GM23338 (cell line): ENCODE data around the gene OSER1. TPM values are rescaled to one million over a fixed set of nuclear protein-coding genes. Genes with fewer than 3 reads are reported as not detected.

Experiments used
- ATAC-seq: fragments of 200-7000 bp; cut with Tn5 transposase; 3 replicates; pipeline ENCODE4 v1.9.1; 2020
- DNase-seq: peaks from one replicate; pipeline ENCODE4 v3.0.0-alpha.2; 2015; ENCODE audit warnings: low spot score
- H2AFZ ChIP-seq: fragments of 200-600 bp; sonication (generic); 2 replicates; pipeline ENCODE4 v1.8.0; 2016; ENCODE audit warnings: antibody characterized with exemption, mild to moderate bottlenecking, moderate library complexity
- H3F3A ChIP-seq: fragments of 200-600 bp; sonication (generic); replicated peaks from 2 replicates; pipeline ENCODE4 v1.8.0; 2017; ENCODE audit warnings: antibody characterized with exemption, mixed run types, low read depth
- H3K27ac ChIP-seq: fragments of 200-600 bp; sonication (generic); 2 replicates; pipeline ENCODE4 v1.6.1; 2016; ENCODE audit warnings: low read depth
- H3K27me3 ChIP-seq: fragments of 200-600 bp; sonication (generic); 2 replicates; pipeline ENCODE4 v1.8.0; 2016; ENCODE audit warnings: mild to moderate bottlenecking, mixed run types, moderate library complexity; ENCODE audit not compliant: insufficient read depth
- H3K36me3 ChIP-seq: fragments of 200-600 bp; sonication (generic); 2 replicates; pipeline ENCODE4 v1.8.0; 2016; ENCODE audit warnings: mild to moderate bottlenecking; ENCODE audit not compliant: insufficient read depth
- H3K4me1 ChIP-seq: fragments of 200-600 bp; sonication (generic); 2 replicates; pipeline ENCODE4 v1.8.0; 2016; ENCODE audit warnings: mild to moderate bottlenecking, moderate library complexity; ENCODE audit not compliant: insufficient read depth
- H3K4me2 ChIP-seq: fragments of 200-600 bp; sonication (generic); 2 replicates; pipeline ENCODE4 v1.7.1; 2017; ENCODE audit warnings: mixed run types
- H3K4me3 ChIP-seq: fragments of 200-600 bp; sonication (generic); 2 replicates; pipeline ENCODE4 v1.6.1; 2016; ENCODE audit warnings: mixed run types
- H3K79me2 ChIP-seq: fragments of 200-600 bp; sonication (generic); replicated peaks from 2 replicates; pipeline ENCODE4 v1.8.0; 2017; ENCODE audit warnings: mild to moderate bottlenecking; ENCODE audit not compliant: insufficient read depth
- H3K9me2 ChIP-seq: fragments of 200-600 bp; sonication (generic); 2 replicates; pipeline ENCODE4 v1.8.0; 2017; ENCODE audit not compliant: insufficient read depth
- H4K20me1 ChIP-seq: fragments of 200-600 bp; sonication (generic); replicated peaks from 2 replicates; pipeline ENCODE4 v1.8.0; 2017; ENCODE audit warnings: mild to moderate bottlenecking; ENCODE audit not compliant: insufficient read depth
- H3K27ac Mint-ChIP-seq: 2 replicates; pipeline ENCODE4 v1.8.0; 2020; ENCODE audit warnings: inconsistent platforms, mild to moderate bottlenecking, moderate library complexity, mixed read lengths
- H3K27me3 Mint-ChIP-seq: 3 replicates; pipeline ENCODE4 v1.8.0; 2022; ENCODE audit warnings: low read depth, mild to moderate bottlenecking, moderate library complexity, mixed read lengths, inconsistent platforms; ENCODE audit not compliant: insufficient read depth, poor library complexity
- H3K36me3 Mint-ChIP-seq: 3 replicates; pipeline ENCODE4 v1.8.0; 2021; ENCODE audit warnings: low read depth, mild to moderate bottlenecking, inconsistent platforms, moderate library complexity, mixed read lengths
- H3K4me1 Mint-ChIP-seq: 3 replicates; pipeline ENCODE4 v1.8.0; 2020; ENCODE audit warnings: mild to moderate bottlenecking, inconsistent platforms, mixed read lengths
- H3K4me3 Mint-ChIP-seq: 3 replicates; pipeline ENCODE4 v1.8.0; 2021; ENCODE audit warnings: moderate library complexity, mild to moderate bottlenecking, inconsistent platforms, mixed read lengths
- H3K9me3 Mint-ChIP-seq: 3 replicates; pipeline ENCODE4 v1.8.0; 2020; ENCODE audit warnings: moderate library complexity, mild to moderate bottlenecking, inconsistent platforms, mixed read lengths
- EZH2 ChIP-seq: fragments of 200-600 bp; sonication (generic); IDR thresholded peaks from one replicate; pipeline ENCODE4 v1.8.0; 2017; ENCODE audit warnings: antibody characterized with exemption, mild to moderate bottlenecking, low read depth; ENCODE audit not compliant: unreplicated experiment
- EZH2phosphoT487 ChIP-seq: fragments of 200-600 bp; sonication (generic); IDR thresholded peaks from one replicate; pipeline ENCODE4 v1.8.1; 2018; ENCODE audit warnings: antibody characterized with exemption; ENCODE audit not compliant: unreplicated experiment
- POLR2AphosphoS5 ChIP-seq: IDR thresholded peaks from 2 replicates; pipeline ENCODE4 v1.6.1; 2016; ENCODE audit warnings: antibody characterized with exemption, low read depth
- STAT1 ChIP-seq: IDR thresholded peaks from one replicate; pipeline ENCODE4 v1.6.1; 2016; ENCODE audit warnings: antibody characterized with exemption; ENCODE audit not compliant: unreplicated experiment
- ZNF114 ChIP-seq: fragments of 250-450 bp; sonication (Bioruptor Pico); IDR thresholded peaks from 2 replicates; pipeline ENCODE4 v1.5.0; 2020; ENCODE audit warnings: mild to moderate bottlenecking, moderate library complexity
- ZNF331 ChIP-seq: fragments of 250-450 bp; sonication (Bioruptor Pico); IDR thresholded peaks from 2 replicates; pipeline ENCODE4 v1.5.0; 2020; ENCODE audit warnings: low read depth, mild to moderate bottlenecking, moderate library complexity
- polyA plus RNA-seq: library from polyadenylated mRNA; unstranded; fragments of >200 nt; fragmentation: Nextera tagmentation; extraction: Ambion mirVana; gene quantifications from 2 replicates; pipeline ENCODE4 v1.2.1, GENCODE V29; 2016
- total RNA-seq: library from RNA; depleted of rRNA; stranded (reverse); fragments of >200 nt; shearing (Covaris generic); gene quantifications from 2 replicates; pipeline ENCODE4 v1.2.3, GENCODE V29; 2014
- TF ChIP-seq, protein P1 (sequence below): IDR thresholded peaks from one replicate; pipeline ENCODE4 v1.6.1; 2018; ENCODE audit warnings: antibody characterized with exemption; ENCODE audit not compliant: unreplicated experiment
- TF ChIP-seq, protein P2 (sequence below): fragments of 250-450 bp; sonication (Bioruptor Pico); IDR thresholded peaks from 2 replicates; pipeline ENCODE4 v1.5.0; 2020; ENCODE audit warnings: mild to moderate bottlenecking, moderate library complexity
- TF ChIP-seq, protein P3 (sequence below), 2 experiments: fragments of 200-600 bp in 1 of 2; sonication (generic) in 1 of 2; conservative IDR thresholded peaks; 2 replicates each; pipeline versions ENCODE4 v1.5.1 to v1.6.1; 2016 to 2017; ENCODE audit warnings: antibody characterized with exemption in 2 of 2, low read depth in 2 of 2, mild to moderate bottlenecking in 2 of 2, moderate library complexity in 1 of 2

The OSER1 gene
- total and polyA plus RNA-seq, 2 experiments from 2014 or later = 25.2 to 31.1 TPM

DNA sequence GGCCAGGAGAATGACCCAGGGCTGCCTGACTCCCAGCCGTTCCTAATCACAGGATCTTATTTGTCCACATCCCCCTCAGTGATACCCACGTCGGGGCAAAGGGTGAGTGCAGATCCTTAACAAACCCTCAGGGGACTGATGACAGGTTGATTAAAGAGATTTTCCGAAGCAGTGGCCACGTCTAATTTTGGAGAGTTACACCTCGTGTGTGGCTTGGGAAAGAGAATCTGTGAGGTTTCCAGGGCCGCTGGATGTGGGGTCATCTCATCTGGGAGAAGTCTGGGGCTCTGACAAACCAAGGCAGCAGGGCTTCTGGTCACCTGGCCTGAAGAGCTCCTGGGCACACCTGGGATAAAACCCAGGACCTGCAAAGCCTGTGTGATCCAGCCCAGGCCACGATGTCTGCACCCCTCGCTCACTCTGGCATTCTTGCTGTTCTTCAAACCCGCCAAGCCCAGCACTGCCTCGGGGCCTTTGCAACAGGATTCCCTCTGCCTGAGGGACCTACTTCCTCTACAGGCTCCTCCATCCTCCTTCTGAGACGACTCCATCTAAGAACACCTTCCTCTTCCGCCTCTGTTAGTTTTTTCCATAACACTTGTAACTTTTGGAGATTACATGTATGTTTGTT is 28.3 kb downstream of the OSER1 start (continued):
- TF ChIP-seq, protein P1, sequence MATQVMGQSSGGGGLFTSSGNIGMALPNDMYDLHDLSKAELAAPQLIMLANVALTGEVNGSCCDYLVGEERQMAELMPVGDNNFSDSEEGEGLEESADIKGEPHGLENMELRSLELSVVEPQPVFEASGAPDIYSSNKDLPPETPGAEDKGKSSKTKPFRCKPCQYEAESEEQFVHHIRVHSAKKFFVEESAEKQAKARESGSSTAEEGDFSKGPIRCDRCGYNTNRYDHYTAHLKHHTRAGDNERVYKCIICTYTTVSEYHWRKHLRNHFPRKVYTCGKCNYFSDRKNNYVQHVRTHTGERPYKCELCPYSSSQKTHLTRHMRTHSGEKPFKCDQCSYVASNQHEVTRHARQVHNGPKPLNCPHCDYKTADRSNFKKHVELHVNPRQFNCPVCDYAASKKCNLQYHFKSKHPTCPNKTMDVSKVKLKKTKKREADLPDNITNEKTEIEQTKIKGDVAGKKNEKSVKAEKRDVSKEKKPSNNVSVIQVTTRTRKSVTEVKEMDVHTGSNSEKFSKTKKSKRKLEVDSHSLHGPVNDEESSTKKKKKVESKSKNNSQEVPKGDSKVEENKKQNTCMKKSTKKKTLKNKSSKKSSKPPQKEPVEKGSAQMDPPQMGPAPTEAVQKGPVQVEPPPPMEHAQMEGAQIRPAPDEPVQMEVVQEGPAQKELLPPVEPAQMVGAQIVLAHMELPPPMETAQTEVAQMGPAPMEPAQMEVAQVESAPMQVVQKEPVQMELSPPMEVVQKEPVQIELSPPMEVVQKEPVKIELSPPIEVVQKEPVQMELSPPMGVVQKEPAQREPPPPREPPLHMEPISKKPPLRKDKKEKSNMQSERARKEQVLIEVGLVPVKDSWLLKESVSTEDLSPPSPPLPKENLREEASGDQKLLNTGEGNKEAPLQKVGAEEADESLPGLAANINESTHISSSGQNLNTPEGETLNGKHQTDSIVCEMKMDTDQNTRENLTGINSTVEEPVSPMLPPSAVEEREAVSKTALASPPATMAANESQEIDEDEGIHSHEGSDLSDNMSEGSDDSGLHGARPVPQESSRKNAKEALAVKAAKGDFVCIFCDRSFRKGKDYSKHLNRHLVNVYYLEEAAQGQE = no peak

- no peaks in the 10 kb centered on the region for H3K9me2 ChIP-seq
- no peak overlapping the region for H3K4me2 ChIP-seq
- peaks cover 1% of the 10 kb centered on the region; the same call in 1 of the 2 replicates for H3K27me3 ChIP-seq
- no peak overlapping the region for H3K4me3 ChIP-seq
- ATAC-seq (no peak), DNase-seq (no peak)
- H4K20me1 ChIP-seq = no peaks in the 10 kb centered on the region
- no peak overlapping the region for H3K27ac Mint-ChIP-seq
- H3K4me1 ChIP-seq = peaks cover 13% of the 10 kb centered on the region; the same call in 1 of the 2 replicates
- no peak overlapping the region for H3K4me3 Mint-ChIP-seq
- no peaks in the 10 kb centered on the region for H3K36me3 Mint-ChIP-seq
- peaks cover 18% of the 10 kb centered on the region for H3K4me1 Mint-ChIP-seq
- H3K36me3 ChIP-seq = no peaks in the 10 kb centered on the region
- no peaks in the 10 kb centered on the region for H3K9me3 Mint-ChIP-seq
- peaks cover 5% of the 10 kb centered on the region for H3K27me3 Mint-ChIP-seq
- H2AFZ ChIP-seq = no peak overlapping the region
- H3K27ac ChIP-seq = no peak overlapping the region
- no peaks in the 10 kb centered on the region for H3K79me2 ChIP-seq
- H3F3A ChIP-seq = no peaks in the 10 kb centered on the region
- TF ChIP-seq EZH2phosphoT487 (no peak), EZH2 (no peak), STAT1 (no peak), ZNF331 (CRISPR knock-in tag) (no peak), POLR2AphosphoS5 (no peak), ZNF114 (CRISPR knock-in tag) (no peak)
- TF ChIP-seq, protein P1 = no peak
- TF ChIP-seq, protein P2, sequence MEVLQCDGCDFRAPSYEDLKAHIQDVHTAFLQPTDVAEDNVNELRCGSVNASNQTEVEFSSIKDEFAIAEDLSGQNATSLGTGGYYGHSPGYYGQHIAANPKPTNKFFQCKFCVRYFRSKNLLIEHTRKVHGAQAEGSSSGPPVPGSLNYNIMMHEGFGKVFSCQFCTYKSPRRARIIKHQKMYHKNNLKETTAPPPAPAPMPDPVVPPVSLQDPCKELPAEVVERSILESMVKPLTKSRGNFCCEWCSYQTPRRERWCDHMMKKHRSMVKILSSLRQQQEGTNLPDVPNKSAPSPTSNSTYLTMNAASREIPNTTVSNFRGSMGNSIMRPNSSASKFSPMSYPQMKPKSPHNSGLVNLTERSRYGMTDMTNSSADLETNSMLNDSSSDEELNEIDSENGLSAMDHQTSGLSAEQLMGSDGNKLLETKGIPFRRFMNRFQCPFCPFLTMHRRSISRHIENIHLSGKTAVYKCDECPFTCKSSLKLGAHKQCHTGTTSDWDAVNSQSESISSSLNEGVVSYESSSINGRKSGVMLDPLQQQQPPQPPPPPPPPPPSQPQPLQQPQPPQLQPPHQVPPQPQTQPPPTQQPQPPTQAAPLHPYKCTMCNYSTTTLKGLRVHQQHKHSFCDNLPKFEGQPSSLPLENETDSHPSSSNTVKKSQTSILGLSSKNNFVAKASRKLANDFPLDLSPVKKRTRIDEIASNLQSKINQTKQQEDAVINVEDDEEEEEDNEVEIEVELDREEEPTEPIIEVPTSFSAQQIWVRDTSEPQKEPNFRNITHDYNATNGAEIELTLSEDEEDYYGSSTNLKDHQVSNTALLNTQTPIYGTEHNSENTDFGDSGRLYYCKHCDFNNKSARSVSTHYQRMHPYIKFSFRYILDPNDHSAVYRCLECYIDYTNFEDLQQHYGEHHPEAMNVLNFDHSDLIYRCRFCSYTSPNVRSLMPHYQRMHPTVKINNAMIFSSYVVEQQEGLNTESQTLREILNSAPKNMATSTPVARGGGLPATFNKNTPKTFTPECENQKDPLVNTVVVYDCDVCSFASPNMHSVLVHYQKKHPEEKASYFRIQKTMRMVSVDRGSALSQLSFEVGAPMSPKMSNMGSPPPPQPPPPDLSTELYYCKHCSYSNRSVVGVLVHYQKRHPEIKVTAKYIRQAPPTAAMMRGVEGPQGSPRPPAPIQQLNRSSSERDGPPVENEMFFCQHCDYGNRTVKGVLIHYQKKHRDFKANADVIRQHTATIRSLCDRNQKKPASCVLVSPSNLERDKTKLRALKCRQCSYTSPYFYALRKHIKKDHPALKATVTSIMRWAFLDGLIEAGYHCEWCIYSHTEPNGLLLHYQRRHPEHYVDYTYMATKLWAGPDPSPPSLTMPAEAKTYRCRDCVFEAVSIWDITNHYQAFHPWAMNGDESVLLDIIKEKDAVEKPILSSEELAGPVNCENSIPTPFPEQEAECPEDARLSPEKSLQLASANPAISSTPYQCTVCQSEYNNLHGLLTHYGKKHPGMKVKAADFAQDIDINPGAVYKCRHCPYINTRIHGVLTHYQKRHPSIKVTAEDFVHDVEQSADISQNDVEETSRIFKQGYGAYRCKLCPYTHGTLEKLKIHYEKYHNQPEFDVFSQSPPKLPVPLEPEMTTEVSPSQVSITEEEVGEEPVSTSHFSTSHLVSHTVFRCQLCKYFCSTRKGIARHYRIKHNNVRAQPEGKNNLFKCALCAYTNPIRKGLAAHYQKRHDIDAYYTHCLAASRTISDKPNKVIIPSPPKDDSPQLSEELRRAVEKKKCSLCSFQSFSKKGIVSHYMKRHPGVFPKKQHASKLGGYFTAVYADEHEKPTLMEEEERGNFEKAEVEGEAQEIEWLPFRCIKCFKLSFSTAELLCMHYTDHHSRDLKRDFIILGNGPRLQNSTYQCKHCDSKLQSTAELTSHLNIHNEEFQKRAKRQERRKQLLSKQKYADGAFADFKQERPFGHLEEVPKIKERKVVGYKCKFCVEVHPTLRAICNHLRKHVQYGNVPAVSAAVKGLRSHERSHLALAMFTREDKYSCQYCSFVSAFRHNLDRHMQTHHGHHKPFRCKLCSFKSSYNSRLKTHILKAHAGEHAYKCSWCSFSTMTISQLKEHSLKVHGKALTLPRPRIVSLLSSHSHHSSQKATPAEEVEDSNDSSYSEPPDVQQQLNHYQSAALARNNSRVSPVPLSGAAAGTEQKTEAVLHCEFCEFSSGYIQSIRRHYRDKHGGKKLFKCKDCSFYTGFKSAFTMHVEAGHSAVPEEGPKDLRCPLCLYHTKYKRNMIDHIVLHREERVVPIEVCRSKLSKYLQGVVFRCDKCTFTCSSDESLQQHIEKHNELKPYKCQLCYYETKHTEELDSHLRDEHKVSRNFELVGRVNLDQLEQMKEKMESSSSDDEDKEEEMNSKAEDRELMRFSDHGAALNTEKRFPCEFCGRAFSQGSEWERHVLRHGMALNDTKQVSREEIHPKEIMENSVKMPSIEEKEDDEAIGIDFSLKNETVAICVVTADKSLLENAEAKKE (CRISPR knock-in tag) = no peak
- TF ChIP-seq, protein P3, sequence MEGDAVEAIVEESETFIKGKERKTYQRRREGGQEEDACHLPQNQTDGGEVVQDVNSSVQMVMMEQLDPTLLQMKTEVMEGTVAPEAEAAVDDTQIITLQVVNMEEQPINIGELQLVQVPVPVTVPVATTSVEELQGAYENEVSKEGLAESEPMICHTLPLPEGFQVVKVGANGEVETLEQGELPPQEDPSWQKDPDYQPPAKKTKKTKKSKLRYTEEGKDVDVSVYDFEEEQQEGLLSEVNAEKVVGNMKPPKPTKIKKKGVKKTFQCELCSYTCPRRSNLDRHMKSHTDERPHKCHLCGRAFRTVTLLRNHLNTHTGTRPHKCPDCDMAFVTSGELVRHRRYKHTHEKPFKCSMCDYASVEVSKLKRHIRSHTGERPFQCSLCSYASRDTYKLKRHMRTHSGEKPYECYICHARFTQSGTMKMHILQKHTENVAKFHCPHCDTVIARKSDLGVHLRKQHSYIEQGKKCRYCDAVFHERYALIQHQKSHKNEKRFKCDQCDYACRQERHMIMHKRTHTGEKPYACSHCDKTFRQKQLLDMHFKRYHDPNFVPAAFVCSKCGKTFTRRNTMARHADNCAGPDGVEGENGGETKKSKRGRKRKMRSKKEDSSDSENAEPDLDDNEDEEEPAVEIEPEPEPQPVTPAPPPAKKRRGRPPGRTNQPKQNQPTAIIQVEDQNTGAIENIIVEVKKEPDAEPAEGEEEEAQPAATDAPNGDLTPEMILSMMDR (conservative IDR thresholded peaks at IDR 0.05; ENCODE audit: low read depth in 2 of 2) = no peak
These were observed 29.0 kb downstream of the OSER1 start for GRCh38 chr20:44181611-44182010.
